Measurements from ENCODE around the gene SH3TC1.

The SH3TC1 gene

GRCh38 chr4:8260656-8261111 is 61.6 kb downstream of the SH3TC1 start:
- Histone ChIP-seq H3K4me2 (ENCODE audit: low read length) (no peak overlapping the region), H3K9me3 (ENCODE audit: control insufficient read depth, insufficient read depth, low read length) (no peaks in the 10 kb centered on the region)
- no peak for TF ChIP-seq CTCF (IDR thresholded peaks at IDR 0.05; ENCODE audit: low read depth, low read length, poor library complexity, severe bottlenecking)
- TF ChIP-seq EZH2phosphoT487 (IDR thresholded peaks at IDR 0.05; ENCODE audit: borderline replicate concordance, low read length), result no peak

GRCh38 chr4:8261851-8262535 is 62.9 kb downstream of the SH3TC1 start:
- Histone ChIP-seq H3K4me3 (ENCODE audit: low read length) (no peak overlapping the region), H3K9me3 (ENCODE audit: control insufficient read depth, insufficient read depth, low read length) (no peaks in the 10 kb centered on the region), H3K27ac (ENCODE audit: low read depth, low read length) (no peak overlapping the region), H4K20me1 (ENCODE audit: control insufficient read depth, insufficient read depth, low read depth, low read length) (no peaks in the 10 kb centered on the region), H3K4me1 (ENCODE audit: control insufficient read depth, low read length) (peaks cover 8% of the 10 kb centered on the region), H3K36me3 (ENCODE audit: control insufficient read depth, low read length) (no peaks in the 10 kb centered on the region), H3K79me2 (ENCODE audit: control insufficient read depth, low read length) (no peaks in the 10 kb centered on the region), H3K4me2 (ENCODE audit: low read length) (no peak overlapping the region), H3K9me2 (replicated peaks; ENCODE audit: control insufficient read depth, low read length) (no peaks in the 10 kb centered on the region), H3F3A (ENCODE audit: control insufficient read depth, insufficient read depth) (no peaks in the 10 kb centered on the region), H3K27me3 (ENCODE audit: control insufficient read depth, low read length) (0 out of 2 replicates have a peak, but pooled peaks cover 3% of the 10 kb centered on the region)
- TF ChIP-seq EZH2phosphoT487 (IDR thresholded peaks at IDR 0.05; ENCODE audit: borderline replicate concordance, low read length) (no peak), CTCF (IDR thresholded peaks at IDR 0.05; ENCODE audit: low read depth, low read length, poor library complexity, severe bottlenecking) (no peak)

More at GRCh38 chr4:8260656-8261111, 61.6 kb downstream of the SH3TC1 start:
- Histone ChIP-seq H3K4me1 (ENCODE audit: control insufficient read depth, low read length) (peaks cover 8% of the 10 kb centered on the region), H3K9me2 (replicated peaks; ENCODE audit: control insufficient read depth, low read length) (no peaks in the 10 kb centered on the region), H3K27ac (ENCODE audit: low read depth, low read length) (no peak overlapping the region), H3K36me3 (ENCODE audit: control insufficient read depth, low read length) (no peaks in the 10 kb centered on the region), H3K27me3 (ENCODE audit: control insufficient read depth, low read length) (0 out of 2 replicates have a peak, but pooled peaks cover 3% of the 10 kb centered on the region), H3K79me2 (ENCODE audit: control insufficient read depth, low read length) (no peaks in the 10 kb centered on the region), H3F3A (ENCODE audit: control insufficient read depth, insufficient read depth) (no peaks in the 10 kb centered on the region), H3K4me3 (ENCODE audit: low read length) (no peak overlapping the region), H4K20me1 (ENCODE audit: control insufficient read depth, insufficient read depth, low read depth, low read length) (no peaks in the 10 kb centered on the region)

- Histone ChIP-seq H3K79me2 (ENCODE audit: control insufficient read depth, low read length) (no peaks in the 10 kb centered on the region), H3K27ac (ENCODE audit: low read depth, low read length) (no peak overlapping the region), H3K9me3 (ENCODE audit: control insufficient read depth, insufficient read depth, low read length) (no peaks in the 10 kb centered on the region), H3K4me3 (ENCODE audit: low read length) (no peak overlapping the region), H3K9me2 (replicated peaks; ENCODE audit: control insufficient read depth, low read length) (no peaks in the 10 kb centered on the region), H3K36me3 (ENCODE audit: control insufficient read depth, low read length) (no peaks in the 10 kb centered on the region), H3K27me3 (ENCODE audit: control insufficient read depth, low read length) (0 out of 2 replicates have a peak, but pooled peaks cover 3% of the 10 kb centered on the region), H3F3A (ENCODE audit: control insufficient read depth, insufficient read depth) (no peaks in the 10 kb centered on the region), H3K4me1 (ENCODE audit: control insufficient read depth, low read length) (peaks cover 8% of the 10 kb centered on the region), H4K20me1 (ENCODE audit: control insufficient read depth, insufficient read depth, low read depth, low read length) (no peaks in the 10 kb centered on the region), H3K4me2 (ENCODE audit: low read length) (no peak overlapping the region)
- TF ChIP-seq EZH2phosphoT487 (IDR thresholded peaks at IDR 0.05; ENCODE audit: borderline replicate concordance, low read length) (no peak), CTCF (IDR thresholded peaks at IDR 0.05; ENCODE audit: low read depth, low read length, poor library complexity, severe bottlenecking) (no peak)
Measured at GRCh38 chr4:8262637-8263322, 63.7 kb downstream of the SH3TC1 start.
